SK-N-SH (cell line): ENCODE results near the gene FSIP1.

Experiments used
- CHD2 ChIP-seq: fragments of 150-350 bp; IDR thresholded peaks from 2 replicates; pipeline ENCODE4 v1.6.1; 2018; ENCODE audit warnings: low read length; ENCODE audit not compliant: partially characterized antibody
- CTCF ChIP-seq: fragments of 200-600 bp; sonication (generic); IDR thresholded peaks from 2 replicates; pipeline ENCODE4 v1.6.1; 2017; ENCODE audit warnings: antibody characterized with exemption, mild to moderate bottlenecking, moderate library complexity
- EZH2phosphoT487 ChIP-seq: fragments of 200-600 bp; sonication (generic); IDR thresholded peaks from 2 replicates; pipeline ENCODE4 v1.6.1; 2017; ENCODE audit warnings: low read depth, mixed run types, mild to moderate bottlenecking, antibody characterized with exemption, moderate library complexity, borderline replicate concordance
- FOSL2 ChIP-seq: IDR thresholded peaks from 2 replicates; pipeline ENCODE4 v1.4.0; 2012; ENCODE audit warnings: low read depth, mild to moderate bottlenecking, moderate library complexity, borderline replicate concordance
- MXI1 ChIP-seq: IDR thresholded peaks from 2 replicates; pipeline ENCODE4 v1.6.1; 2012; ENCODE audit warnings: mild to moderate bottlenecking, low read depth, low read length, improper control_type of control experiment
- USF2 ChIP-seq: fragments of 150-350 bp; IDR thresholded peaks from 2 replicates; pipeline ENCODE4 v1.6.1; 2017; ENCODE audit warnings: antibody characterized with exemption, low read length, low read depth, borderline replicate concordance

- TF ChIP-seq USF2: no peak
- no peak for TF ChIP-seq FOSL2
- TF ChIP-seq CHD2: no peak
- TF ChIP-seq EZH2phosphoT487: no peak
- no peak for TF ChIP-seq MXI1
- TF ChIP-seq CTCF: no peak
Measured at GRCh38 chr15:39793923-39794322, 11.3 kb upstream of the FSIP1 start.
